Measurements from ENCODE around the gene MRPL23.
"Not testable (repeated sequence)": the region's sequence is repeated elsewhere in the genome, so short reads cannot be mapped to it uniquely, and the experiment has no call there.

MRPL23 gene

DNA sequence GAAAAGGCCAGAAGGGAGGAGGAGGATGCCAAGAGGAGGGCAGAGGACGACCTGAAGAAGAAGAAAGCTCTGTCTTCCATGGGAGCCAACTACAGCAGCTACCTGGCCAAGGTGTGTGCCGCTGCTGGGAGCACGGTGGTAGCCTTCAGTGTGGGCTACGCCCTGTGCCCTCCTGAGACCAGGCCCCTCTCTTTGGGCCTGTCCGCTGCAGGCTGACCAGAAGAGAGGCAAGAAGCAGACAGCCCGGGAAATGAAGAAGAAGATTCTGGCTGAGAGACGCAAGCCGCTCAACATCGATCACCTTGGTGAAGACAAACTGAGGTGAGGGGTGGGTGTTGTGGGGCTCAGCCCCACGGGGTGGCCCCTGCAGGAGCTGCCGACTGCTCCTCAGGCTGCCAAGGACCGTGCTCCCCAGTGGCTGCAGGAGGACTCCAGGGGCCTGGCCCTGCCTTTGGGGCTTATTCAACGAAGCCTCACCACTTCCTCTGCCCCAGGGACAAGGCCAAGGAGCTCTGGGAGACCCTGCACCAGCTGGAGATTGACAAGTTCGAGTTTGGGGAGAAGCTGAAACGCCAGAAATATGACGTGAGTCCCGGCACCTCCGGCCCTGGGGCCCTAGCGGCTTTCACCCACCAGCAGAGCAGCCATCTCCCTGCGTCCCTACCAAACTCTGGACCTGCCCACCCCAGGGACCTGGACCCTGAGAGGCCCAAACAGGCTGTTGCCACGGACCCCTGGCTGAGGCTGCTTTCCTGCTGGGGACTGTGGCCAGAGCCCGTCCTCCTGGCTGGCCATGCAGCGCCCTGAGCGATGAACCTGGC is 12.6 kb upstream of the MRPL23 start:
- DNase-seq: no peak

DNA sequence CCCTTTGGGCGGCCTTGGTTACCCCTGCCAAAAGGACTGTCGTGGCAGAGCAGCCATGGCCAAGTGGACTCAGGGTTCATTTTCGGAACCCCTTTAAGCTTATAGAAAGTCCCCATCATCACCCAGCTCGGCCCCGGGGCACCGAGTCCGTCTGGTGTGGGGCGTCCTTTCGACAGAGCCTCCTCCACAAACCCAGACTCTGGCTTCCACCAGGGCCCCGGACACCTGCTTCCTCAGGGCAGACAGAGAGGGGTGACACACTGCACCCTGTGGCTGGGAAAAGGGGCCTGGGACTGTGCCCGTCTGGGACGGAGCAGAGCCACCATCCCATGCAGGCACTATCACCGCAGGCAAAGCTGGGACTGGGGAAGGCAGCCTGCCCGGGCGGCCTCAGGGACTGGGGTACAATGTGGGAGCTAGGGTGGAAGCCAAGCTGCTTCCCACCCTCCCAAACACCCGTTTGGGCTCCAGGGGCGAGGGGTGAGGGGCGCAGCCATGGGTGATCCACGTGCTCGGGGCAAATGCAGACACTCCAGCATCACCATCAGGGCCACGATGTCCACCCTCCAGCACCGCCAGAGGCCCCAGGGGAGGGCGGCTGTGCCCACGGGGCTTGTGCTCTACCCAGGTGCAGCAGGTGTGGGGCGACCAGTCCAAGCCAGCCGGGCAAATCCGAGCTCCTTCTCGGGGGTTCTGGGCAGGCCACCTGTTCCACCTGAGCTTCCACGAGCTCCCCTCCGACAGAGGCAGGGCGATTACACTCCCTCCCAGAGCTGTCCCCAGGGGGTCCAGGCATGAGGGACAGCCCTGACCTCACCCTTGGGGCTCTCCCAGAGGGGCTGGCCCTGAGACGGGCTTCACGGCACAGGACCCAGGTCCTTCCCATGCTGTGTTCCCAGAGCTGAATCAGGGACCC is 11.7 kb upstream of the MRPL23 start:
- DNase-seq: no peak

DNA sequence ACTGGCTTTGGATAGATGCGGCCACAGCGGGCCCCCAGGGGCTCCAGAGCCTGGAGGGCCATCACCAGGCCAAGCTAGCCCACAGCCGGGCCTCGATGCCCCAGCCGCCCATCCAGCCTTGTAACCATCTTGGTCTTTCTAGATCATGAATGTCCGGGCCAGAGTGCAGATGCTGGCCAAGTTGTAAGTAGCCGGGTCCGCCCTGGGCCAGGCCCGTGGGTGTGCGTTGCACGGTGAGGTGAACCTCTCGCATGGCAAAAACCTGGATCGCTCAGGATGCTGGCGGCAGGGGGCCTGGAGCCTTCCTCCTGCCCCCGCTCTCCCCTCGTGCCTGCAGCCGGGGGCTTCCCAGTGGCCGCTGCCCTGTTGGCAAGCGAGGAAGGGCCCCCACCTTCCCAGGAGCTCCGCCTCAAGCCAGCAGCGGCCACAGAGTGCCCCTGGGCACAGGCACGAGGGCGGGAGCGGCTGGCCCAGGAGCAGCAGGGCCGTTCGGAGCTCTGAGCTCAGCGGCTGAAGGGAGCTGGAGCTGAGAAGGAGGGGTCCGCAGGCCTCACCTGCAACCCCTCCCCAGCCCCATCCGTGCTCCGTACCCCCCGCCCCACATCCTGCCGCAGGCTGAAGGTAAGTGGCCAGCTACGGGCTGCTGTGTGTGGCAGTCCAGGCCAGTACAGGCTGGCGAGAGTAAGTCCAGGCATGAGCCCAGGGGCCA is 10.9 kb upstream of the MRPL23 start:
- DNase-seq: no peak

DNA sequence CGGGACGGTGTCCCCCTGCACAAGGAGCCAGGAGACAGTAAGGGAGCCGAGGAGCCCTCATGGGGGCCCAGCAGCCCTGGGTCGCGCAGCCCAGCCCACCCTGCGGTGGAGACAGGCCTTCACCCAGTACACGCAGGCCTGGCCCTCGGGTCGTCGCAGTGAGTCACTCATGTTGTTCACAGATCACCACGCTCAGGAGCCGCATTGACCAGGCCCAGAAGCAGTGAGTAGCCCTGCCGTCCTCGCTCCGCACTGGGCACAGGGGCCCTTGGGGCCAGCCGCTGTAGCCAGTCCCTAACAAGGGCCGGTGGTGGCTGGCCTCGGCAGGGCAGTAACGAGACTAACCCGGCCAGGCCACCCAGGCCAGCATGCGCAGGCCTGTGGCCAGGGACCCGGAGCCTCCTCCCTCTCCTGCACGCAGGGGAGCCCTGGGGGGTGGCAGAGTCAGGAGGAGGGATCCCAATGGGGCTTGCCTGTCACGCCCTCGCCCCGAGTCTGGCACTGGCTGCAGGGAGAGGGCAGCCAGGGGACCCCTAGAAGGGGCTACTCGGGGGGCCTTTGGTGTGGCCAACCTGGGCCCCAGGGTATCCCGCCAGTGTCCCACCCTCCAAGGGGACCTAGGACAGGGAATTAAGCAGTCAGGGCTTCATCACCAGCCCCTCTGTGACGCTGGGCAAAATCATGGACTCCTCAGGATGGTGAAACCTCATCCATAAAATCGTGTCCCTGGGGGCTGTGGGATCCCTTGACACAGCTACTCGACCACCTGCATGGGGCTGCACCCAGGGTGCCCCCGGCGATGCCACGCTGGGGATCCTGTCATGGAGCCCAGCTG is 10.1 kb upstream of the MRPL23 start:
- no peak for DNase-seq

DNA sequence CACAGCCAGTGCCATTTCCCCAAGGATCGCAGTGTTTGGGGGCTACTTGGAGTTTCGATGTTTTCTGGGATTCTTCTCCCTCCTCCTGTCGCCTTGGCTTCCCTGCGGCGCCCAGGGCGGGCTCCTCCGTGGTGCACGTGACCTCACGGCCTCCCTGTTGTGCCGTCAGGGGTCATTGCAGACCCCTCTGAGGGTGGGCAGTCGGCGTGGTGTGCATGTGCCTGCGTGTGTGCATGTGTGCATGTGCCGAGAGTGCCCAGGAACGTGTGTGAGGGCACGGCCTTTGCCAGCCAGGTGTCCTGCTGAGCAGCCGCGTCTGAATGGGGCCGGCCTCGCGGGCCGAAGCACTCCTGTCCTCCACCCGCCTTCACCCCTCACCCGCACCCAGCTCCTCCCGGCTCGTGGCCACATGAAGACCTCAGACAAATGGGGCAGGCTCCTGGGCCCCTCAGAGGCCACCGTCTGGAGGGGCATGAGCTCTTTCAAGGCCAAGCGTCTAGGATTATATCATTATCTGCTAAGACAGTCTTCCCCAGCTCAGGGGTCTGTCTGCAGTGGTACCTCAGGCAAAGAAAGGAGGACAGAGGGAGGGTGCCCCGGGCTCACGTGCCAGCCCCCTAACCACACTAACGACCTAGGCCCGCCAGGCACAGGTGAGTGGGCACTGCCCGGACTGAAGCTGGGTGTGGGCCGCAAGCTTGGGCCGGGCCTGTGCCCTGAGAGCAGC is 9.4 kb upstream of the MRPL23 start:
- DNase-seq: no peak

DNA sequence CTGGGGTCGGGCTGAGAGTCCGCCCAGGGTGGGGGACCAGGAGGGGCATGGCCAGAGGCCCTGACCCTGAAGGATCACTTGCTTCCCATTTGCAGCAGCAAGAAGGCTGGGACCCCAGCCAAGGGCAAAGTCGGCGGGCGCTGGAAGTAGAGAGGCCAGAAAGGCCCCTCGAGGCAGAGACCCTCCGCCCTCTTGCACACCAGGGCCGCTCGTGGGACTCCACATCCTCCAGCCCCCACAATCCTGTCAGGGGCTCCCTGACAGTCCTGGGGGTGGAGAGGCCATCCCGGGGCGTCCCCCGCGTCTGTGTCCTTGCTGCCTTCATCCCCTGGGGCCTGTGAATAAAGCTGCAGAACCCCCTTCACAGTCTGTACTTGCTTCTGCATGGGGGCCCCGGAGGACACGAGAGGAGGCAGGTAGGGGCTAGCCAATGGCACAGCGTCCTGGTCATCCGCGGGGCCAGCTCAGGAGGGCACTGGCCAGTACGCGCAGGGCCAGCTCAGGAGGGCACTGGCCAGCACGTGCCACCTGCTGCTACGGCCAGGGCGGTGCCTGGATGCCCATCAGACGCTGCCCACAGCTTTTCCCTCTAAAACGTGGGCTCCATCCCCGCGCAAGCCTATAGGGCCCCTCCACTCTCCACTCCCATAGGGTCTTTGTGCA is 8.7 kb upstream of the MRPL23 start:
- DNase-seq: no peak

DNA sequence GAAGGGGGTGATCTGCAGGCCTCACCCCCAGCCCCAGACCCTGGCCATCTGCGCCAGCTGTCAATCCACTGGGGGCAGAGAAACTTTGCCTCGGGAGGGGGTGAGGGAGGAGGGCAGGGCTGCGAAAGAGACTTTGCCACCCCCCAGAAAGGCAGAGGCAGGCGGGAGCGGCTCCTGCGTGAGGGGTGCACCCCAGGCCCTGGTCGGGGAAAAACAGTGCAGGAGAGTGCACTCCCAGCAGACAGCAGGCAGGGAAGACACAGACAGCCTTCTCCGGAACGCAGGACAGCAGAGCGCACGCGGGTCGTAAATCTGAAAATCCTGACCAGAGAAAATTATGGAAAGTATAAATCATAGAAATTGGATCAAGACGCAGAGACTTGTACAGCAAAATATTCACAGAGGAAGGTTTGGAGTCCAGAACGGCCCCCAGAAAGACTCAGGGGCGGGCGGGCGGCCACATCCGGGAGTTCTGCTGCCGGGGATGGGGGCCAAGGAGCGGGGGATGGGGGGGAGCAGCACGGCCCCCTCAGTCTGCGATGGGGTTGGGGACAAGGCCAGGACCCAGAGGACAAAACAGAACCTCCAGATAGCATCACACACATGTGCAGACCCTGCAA is 8.0 kb upstream of the MRPL23 start:
- DNase-seq: no peak

DNA sequence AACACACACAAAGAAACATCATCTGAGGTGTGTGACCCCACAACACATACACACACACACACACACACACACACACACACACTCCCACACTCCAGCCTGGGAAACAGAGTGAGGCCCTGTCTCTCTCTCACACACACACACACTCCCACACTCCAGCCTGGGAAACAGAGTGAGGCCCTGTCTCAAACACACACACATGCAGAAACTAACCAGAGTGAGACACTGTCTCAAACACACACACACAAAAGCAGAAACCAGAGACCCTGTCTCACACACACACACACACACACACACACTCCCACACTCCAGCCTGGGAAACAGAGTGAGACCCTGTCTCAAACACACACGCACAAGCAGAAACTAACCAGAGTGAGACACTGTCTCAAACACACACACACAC is 7.3 kb upstream of the MRPL23 start:
- not testable (repeated sequence) for DNase-seq

DNA sequence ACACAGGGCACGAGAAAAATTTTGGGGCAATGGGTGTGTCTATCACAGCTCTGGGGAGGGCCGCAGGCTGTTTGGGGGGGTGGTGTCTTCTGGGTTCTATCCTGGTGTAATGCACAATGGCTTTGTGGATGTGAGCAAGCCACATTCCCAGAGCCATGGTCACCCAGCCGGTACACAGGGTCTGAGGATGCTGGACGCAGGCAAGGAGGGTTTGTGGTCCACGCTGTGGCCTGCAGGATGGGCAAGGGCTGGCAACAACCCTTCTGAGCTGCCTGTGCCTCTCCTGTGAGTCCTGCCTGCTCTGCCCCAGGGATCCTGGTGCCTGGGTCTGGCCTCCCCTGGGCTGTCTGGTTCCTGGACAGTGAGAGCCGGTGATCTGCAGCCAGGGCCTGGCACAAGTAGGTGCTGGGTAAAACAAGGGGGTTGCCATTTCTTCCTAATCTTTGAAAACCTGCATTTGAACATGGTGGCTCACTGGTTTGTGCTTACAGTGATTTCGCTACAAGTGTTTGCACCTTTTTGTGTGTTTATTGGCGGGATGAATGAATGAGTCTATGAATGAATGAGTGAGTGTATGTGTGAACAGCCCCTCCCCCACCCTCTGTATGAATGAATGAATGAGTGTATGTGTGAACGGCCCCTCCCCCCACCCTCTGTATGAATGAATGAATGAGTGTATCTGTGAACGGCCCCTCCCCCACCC is 4.4 kb upstream of the MRPL23 start:
- DNase-seq: no peak

DNA sequence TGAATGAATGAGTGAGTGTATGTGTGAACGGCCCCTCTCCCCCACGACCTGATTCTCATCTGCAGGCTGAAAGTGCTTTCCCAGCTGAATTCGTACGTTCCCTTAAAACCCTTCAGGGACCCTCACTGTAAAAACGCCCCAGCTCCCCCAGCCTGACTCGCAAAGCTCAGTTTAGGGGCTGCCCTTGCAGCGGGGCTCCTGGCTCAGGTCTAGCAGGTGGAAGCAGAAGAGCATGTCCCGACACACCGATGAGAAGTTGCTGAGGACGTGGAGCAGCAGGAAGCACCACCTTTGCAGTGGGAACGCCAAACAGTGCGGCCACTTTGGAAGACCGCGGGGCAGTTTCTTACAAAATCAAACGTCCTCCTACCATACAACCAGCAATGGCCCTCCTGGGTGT is 3.6 kb upstream of the MRPL23 start:
- DNase-seq: no peak

DNA sequence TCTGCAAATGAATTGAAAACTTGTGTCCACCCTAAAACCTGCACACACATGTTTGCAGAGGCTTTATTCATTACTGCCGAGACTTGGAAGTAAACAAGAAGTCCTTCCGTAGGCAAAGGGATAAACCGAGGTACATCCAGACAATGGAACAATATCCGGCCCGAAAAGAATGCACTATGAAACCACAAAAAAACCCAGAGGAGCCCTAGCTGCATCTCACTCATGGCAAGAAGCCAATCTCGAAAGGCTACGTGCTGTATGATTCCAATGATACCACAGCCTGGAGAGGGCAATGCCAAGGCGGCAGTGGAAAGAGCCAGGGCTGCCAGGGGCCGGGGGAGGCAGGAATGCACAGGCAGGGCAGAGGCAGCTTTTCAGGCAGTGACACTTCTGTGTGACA is 3.2 kb upstream of the MRPL23 start:
- no peak for DNase-seq

DNA sequence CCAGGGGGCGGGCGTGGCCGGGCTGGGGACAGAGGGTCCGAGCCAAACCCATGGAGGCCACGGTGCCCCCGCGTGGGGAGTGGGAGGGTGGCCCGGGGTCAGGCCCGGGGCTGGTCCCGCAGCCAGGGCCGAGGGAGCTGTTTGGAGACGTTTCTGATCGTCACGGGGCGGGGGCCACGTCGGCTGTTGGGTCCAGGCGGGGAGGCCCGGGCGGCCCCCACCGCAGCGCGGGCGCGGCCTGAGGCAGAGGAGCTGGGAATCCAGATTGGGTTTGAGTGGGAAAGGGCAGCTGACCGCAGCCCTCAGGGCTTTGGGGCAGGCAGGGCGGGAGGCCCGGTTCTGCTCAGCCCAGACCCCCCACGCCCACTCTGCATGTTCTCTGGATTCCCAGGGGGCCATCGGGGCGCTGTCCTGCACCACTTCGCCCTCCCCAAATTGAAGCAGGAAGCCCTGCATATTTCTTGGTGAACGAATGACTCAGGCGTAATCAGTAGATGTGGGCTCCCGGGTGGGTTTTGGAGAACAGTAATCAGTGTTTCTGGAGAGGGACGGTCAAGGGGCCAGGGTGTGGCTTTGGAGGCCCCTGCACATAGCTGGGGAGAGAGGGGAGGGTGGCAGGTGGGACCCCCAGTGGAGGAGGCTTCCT is 583 bp downstream of the MRPL23 start:
- DNase-seq: no peak

DNA sequence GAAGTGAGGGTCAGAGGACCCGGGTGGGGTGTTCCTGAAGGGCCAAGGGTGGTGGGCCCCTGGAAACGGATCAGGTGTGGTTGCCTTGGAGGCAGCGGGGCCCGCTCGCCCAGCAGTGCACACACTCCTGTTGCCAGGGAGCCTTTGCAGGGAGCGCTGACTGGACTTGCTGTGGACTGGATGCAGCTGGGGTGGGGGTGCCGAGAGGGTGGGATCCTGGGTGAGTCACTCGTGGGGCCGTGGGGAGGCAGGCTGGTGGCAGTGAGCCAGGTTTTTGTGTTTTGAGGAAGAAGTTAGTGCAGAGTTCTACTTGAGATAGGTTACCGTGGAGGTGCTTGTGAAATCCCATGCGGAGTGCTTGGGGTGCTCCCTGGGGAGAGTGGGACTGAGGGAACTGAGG is 1.3 kb downstream of the MRPL23 start:
- DNase-seq: no peak

DNA sequence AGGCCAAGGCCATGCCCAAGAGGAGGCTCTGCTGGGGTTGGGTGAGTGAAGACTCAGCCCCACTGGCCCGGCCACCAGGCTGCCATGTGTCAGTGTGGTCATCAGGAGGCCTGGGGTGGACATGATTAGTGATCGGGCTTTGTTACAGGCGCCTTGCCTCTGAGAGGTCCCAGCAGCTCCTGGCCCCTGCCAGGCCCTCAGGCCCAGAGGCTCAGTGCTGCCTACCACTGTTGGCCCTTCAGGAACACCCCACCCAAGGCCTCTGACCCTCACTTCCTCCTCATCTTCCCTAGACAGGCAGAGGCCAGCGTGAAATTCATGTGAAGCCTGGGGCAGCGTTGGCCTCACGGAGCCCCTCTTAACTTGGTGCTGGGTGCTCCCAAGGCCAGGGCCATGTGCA is 2.2 kb downstream of the MRPL23 start:
- no peak for DNase-seq

DNA sequence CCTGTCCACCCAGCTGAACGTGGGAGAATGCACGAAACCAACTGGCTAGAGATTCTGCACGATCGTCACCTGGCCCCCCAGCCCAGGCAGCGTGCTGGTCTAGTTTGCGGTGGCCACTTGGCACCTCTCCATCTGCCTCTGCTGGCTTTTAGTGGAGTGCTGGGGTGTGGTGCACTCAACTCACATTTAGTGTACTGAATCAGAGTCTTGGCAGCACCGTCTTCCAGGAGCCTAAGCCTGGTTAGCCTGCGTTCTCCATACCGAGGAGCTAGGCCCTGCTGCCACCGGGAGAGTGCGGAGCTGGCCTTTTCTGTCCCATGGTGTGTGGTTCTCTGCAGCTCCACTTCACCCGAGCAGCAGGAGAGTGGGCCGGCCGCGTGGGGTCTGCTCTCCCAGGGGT is 2.8 kb downstream of the MRPL23 start:
- no peak for DNase-seq

DNA sequence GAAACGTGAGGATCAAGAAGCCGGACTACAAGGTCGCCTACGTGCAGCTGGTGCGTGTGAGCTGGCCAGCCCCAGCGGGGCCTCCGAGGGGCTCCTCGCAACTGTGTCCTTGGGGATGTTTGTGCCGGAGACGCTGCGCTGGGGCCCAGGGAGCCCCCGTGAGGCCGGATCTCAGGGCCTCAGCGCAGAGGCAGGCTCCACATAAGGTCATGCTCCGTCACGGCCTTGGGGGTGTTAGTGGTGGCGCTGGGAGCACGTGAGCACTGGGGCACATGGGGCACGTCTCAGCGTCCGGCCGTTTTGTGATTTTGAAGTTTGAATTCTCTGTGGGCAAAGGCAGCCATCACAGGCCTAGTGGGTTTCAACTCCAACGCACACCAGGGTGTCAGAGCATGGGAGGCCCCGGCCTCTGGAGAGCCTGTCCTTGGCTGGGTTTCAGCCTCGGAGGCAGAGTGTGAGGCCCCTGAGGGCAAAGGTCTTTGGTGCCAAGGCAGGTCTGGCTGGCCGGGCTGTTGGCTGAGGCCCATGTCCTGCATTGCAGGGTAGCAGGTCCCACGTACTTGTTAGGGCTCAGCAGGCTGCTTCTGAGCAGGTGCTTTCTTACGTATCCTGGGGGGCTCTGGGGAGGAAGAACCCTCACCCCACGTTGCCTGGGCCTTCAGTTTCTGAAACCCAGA is 5.8 kb downstream of the MRPL23 start:
- DNase-seq: no peak

DNA sequence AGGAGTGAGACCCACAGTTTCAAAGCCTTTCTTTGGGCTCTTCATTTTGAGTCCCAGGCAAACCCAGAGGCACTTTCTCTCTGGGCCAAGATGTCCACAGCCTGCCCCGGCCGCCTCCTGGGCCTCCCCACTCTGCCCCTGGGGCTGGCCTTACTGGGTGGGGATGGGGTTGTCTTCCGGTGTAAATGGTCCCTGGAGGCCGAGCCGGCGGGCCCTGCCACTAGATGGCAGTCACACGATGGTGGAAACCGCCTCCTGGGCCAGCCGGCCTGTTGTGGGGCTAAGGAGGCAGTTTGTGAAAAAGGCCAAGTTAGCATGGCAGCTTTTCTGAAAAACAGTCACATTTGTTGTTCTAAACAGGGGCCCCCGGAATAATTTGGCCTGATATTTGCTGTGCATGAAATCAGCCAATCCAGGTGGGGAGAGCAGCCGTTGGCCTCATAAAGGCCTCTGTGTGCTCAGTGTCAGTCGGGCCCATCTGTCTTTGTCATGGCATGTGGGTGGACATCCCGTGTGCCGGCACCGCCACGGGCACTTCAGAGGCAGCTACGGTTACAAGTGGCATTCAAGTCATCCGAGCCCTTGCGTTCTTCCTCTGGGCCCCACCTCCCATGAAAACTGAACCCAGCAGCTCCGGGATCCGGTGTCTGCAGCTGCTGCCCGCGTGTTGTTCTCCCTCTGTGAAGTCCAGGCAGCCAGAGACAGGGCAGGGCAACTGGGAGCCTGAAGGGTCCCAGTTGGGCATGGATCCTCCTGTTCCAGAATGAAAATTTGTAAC is 6.5 kb downstream of the MRPL23 start:
- no peak for DNase-seq

DNA sequence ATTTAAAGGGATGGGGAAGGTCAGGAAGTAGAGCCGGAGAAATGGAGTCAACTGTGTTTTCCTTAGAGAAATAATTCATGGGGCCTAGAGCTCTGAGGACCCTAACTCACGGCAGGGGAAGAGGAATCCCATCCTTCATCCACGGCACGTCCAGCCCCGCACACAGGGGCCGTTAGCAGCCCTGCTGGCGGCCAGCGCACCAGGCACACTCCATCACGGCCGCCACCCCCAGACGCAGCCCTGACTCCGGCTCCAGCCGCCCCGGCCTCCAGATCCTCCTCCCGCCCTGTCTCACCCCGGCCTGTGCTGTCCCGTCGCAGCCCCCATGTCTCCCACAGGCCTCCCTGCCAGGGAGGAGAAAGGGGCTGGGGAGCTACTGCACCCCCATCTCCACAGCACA is 11.2 kb downstream of the MRPL23 start:
- DNase-seq: no peak

Data from NCI-H446 (cell line).